ENCODE measurements around the gene TAB3. TPM values are rescaled to one million over a fixed set of nuclear protein-coding genes. Genes with fewer than 3 reads are reported as not detected.

Gene TAB3
- total and polyA plus RNA-seq, 9 of the 15 experiments (the other 6 are each of a cell fraction or from before 2014, with no cell fraction given) = 2.4 to 31.1 (median 15.5) TPM

DNA sequence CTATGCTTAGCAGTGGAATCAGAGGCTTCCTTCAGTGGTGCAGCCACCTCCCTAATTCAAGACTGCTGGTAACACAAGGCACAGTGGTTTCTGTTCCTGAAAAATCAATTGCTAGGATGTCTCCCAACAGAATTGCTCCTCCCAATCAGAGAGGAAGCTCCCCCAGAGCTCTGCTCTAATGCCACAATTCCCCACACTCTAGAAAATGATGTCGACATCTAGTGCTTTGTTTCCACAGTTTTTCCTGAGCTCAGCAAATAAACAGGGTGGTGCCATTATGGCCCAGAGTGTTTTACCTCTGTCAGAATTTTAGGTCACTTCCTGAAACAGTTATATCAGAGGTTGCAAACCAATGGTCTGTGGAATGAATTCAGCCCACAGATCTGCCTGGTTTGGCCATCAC lies 24.7 kb downstream of the TAB3 start:
- CTCF ChIA-PET (ENCODE audit: low intra/inter-chr PET ratio) = no interaction called here
- H3K79me2 ChIP-seq (ENCODE audit: control insufficient read depth, insufficient read depth, low read length) = no peaks in the 10 kb centered on the region
- no peaks in the 10 kb centered on the region for H3K9me3 ChIP-seq (replicated peaks; ENCODE audit: control insufficient read depth, insufficient read depth, low read depth, low read length)
- TF ChIP-seq C11orf30 (IDR thresholded peaks at IDR 0.05; ENCODE audit: low read depth) (no peak), MAFK (IDR thresholded peaks at IDR 0.05; ENCODE audit: low read length) (peak; percentile 17; the same call in 1 of the 2 replicates), ZNF780A (CRISPR knock-in tag; IDR thresholded peaks at IDR 0.05) (no peak)
- H3K27ac ChIP-seq (ENCODE audit: extremely low read depth, low read depth, low read length) = no peak overlapping the region
- H3K9ac ChIP-seq (ENCODE audit: insufficient read depth in 1 of 2, low read depth in 2 of 2, low read length in 2 of 2) = no peak overlapping the region
- H3K36me3 ChIP-seq (ENCODE audit: control insufficient read depth, insufficient read depth, low read length) = peaks cover 42% of the 10 kb centered on the region
- intact Hi-C loops (cut with micrococcal nuclease) = no loop called here
- POLR2A ChIA-PET = no interaction called here
- ATAC-seq (no peak), DNase-seq (ENCODE audit: extremely low read depth in 1 of 4, low spot score in 3 of 4) (no peak), FAIRE-seq (no peak)
- H3K4me2 ChIP-seq (ENCODE audit: insufficient read depth, low read length) = no peak overlapping the region
- H3K9me1 ChIP-seq (ENCODE audit: control insufficient read depth, insufficient read depth, low read length) = no peaks in the 10 kb centered on the region
- no peak overlapping the region for H3K4me3 ChIP-seq
- H4K20me1 ChIP-seq (replicated peaks; ENCODE audit: control insufficient read depth, insufficient read depth, low read length) = no peaks in the 10 kb centered on the region
- no peak overlapping the region for H2AFZ ChIP-seq (ENCODE audit: low read depth, low read length)
- 70% methylated on average over 1 of the region's 1 CpG for WGBS (ENCODE audit: insufficient coverage, low coverage, missing lambda C conversion rate)
- in situ Hi-C loops (cut with MboI) = no loop called here
- no TSS peak for BruUV-seq (replicated peaks)
- H3K27me3 ChIP-seq (ENCODE audit: control insufficient read depth in 2 of 2, insufficient read depth in 2 of 2, low read length in 2 of 2) = no peaks in the 10 kb centered on the region
- H3K4me1 ChIP-seq (replicated peaks in 1 of 2; ENCODE audit: control insufficient read depth in 2 of 2, insufficient read depth in 2 of 2, low read length in 2 of 2) = no peaks in the 10 kb centered on the region; a peak in 1 of 5 replicates

DNA sequence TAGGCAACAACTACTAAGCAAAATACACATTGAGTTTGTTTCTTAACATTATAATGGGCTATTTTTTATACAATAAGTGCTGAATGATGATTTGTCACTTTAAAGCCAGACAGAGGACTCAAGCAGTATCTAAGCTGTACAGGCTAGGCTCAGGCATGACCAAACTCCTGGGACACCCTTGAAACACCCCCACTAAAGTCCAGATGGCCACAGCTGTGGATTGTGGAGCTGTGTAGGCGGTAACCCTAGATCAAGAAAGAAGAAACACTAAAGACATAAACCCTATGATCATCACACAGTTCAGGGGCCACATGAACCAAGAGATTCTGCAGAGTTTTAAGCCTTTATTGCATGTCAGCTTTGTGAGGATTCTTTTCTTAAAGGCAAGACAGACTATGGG lies 25.1 kb downstream of the TAB3 start:
- in situ Hi-C loops (cut with MboI) (no loop called here), intact Hi-C loops (cut with micrococcal nuclease) (no loop called here)
- no peak overlapping the region for H3K4me2 ChIP-seq (ENCODE audit: insufficient read depth, low read length)
- no peaks in the 10 kb centered on the region for H4K20me1 ChIP-seq (replicated peaks; ENCODE audit: control insufficient read depth, insufficient read depth, low read length)
- BruUV-seq (replicated peaks) = no TSS peak
- no peaks in the 10 kb centered on the region; a peak in 1 of 5 replicates for H3K4me1 ChIP-seq (replicated peaks in 1 of 2; ENCODE audit: control insufficient read depth in 2 of 2, insufficient read depth in 2 of 2, low read length in 2 of 2)
- H3K9me3 ChIP-seq (replicated peaks; ENCODE audit: control insufficient read depth, insufficient read depth, low read depth, low read length) = no peaks in the 10 kb centered on the region
- DNase-seq (ENCODE audit: extremely low read depth in 1 of 4, low spot score in 3 of 4) (no peak), FAIRE-seq (no peak), ATAC-seq (no peak)
- H3K27me3 ChIP-seq (ENCODE audit: control insufficient read depth in 2 of 2, insufficient read depth in 2 of 2, low read length in 2 of 2) = no peaks in the 10 kb centered on the region
- H3K36me3 ChIP-seq (ENCODE audit: control insufficient read depth, insufficient read depth, low read length) = peaks cover 46% of the 10 kb centered on the region
- H2AFZ ChIP-seq (ENCODE audit: low read depth, low read length) = no peak overlapping the region
- H3K9ac ChIP-seq (ENCODE audit: insufficient read depth in 1 of 2, low read depth in 2 of 2, low read length in 2 of 2) = no peak overlapping the region
- ChIA-PET CTCF (ENCODE audit: low intra/inter-chr PET ratio) (no interaction called here), POLR2A (no interaction called here)
- H3K79me2 ChIP-seq (ENCODE audit: control insufficient read depth, insufficient read depth, low read length) = no peaks in the 10 kb centered on the region
- no peak overlapping the region for H3K4me3 ChIP-seq
- TF ChIP-seq, protein P1, sequence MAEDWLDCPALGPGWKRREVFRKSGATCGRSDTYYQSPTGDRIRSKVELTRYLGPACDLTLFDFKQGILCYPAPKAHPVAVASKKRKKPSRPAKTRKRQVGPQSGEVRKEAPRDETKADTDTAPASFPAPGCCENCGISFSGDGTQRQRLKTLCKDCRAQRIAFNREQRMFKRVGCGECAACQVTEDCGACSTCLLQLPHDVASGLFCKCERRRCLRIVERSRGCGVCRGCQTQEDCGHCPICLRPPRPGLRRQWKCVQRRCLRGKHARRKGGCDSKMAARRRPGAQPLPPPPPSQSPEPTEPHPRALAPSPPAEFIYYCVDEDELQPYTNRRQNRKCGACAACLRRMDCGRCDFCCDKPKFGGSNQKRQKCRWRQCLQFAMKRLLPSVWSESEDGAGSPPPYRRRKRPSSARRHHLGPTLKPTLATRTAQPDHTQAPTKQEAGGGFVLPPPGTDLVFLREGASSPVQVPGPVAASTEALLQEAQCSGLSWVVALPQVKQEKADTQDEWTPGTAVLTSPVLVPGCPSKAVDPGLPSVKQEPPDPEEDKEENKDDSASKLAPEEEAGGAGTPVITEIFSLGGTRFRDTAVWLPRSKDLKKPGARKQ (CRISPR knock-in tag; IDR thresholded peaks at IDR 0.05) = no peak
- TF ChIP-seq HDAC8 (tag; IDR thresholded peaks at IDR 0.05) = no peak
- TF ChIP-seq CBFA2T3 (IDR thresholded peaks at IDR 0.05) = 0 out of 2 replicates have a peak, but pooled peaks have one; percentile 13
- TF ChIP-seq FOS (IDR thresholded peaks at IDR 0.05; ENCODE audit: extremely low read depth, insufficient read length) = no peak
- TF ChIP-seq MECOM (CRISPR knock-in tag; IDR thresholded peaks at IDR 0.05) = no peak
- no peak overlapping the region for H3K27ac ChIP-seq (ENCODE audit: extremely low read depth, low read depth, low read length)
- no peaks in the 10 kb centered on the region for H3K9me1 ChIP-seq (ENCODE audit: control insufficient read depth, insufficient read depth, low read length)
- WGBS (ENCODE audit: insufficient coverage, low coverage, missing lambda C conversion rate) = 100% methylated on average over 1 of the region's 1 CpG
